NCI-H345 treated with DMSO at 0.1 percent for 48 hours (cell line): ENCODE results near the gene NRG3.

Experiments
- DNase-seq: peaks from one replicate; lab custom pipeline; 2025; ENCODE audit not compliant: unreplicated experiment; lab: John Stamatoyannopoulos, UW

The NRG3 gene

GRCh38 chr10:82757901-82758300 is 882.9 kb downstream of the NRG3 start:
- DNase-seq, result no peak

DNA sequence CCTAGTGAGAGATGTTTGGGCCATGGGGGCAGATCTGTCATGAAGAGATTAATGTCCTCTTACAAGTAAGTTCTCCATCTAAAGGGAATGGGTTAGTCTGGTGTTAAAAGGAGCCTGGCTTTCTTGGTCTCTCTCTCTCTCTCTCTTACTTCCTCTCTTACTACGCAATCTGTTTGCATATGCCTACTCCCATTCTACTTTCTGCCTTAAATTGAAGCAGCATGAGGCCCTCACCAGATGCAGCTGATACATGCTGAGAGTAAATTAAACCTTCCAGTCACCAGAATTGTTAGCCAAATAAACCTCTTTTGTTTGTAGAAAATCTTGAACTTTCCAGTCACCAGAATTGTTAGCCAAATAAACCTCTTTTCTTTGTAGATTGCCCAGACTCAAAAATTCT is 884.1 kb downstream of the NRG3 start:
- DNase-seq, result no peak

GRCh38 chr10:82762641-82763040 is 887.6 kb downstream of the NRG3 start:
- DNase-seq, result no peak

- DNase-seq, result no peak
Measured at GRCh38 chr10:82768040-82768439, 893.0 kb downstream of the NRG3 start.

DNA sequence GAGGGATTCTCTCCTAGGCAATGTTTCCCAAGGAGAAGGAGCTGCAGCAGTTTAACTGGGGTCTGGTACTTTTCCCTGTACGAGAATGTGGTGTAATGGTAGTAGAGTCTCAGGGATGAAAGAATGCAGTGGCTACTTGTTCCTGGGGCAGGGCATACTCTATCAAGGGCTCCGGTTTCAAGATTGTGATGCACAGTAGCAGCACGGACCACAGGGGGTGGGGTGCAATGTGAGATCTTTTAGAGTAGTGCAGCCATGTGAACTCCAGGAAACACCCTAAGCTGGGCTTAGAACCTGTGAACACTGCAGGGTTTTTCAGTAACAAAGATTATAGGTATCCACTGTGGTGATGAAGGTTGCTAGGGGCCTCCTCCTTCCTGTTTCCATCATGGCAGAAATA is 903.9 kb downstream of the NRG3 start:
- DNase-seq, result no peak

DNA sequence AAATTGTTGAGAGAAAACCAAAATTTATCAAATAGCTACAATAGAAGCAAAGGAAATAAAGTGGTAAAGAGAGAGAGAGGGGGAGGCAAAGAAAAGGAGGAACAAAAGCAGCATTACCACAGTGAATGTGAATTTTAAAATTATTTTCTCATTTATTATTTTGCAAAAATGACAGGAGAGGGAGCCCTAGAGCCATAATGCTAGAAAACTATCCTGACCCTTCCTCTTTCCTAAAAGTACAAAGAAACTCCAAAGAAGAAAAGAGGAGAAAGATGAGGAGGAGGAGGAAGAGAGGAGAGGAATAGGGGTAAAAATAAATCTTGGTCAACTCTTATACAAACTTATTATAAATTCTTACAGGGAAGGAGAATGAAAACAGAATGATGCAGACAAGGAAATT is 921.5 kb downstream of the NRG3 start:
- DNase-seq, result peak; percentile 2

DNA sequence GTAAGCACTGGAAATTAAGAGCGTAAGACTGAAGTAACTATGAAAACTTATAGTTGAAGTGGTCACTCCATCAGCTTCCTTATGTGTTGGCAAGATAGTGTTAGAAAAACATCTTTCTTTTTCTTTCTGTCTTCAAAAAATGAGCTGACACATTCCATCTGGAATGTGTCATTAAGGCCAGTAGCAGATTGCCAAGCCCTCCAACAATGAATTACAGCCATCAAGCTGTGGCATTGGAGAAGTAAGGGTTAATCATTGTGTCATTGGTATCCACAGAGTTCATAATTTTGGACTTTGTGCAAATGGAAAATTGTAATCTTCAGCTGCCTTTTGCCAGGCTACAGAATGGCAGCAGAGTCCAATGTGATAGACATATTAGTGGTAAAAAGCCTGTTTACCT is 926.3 kb downstream of the NRG3 start:
- DNase-seq, result no peak

DNA sequence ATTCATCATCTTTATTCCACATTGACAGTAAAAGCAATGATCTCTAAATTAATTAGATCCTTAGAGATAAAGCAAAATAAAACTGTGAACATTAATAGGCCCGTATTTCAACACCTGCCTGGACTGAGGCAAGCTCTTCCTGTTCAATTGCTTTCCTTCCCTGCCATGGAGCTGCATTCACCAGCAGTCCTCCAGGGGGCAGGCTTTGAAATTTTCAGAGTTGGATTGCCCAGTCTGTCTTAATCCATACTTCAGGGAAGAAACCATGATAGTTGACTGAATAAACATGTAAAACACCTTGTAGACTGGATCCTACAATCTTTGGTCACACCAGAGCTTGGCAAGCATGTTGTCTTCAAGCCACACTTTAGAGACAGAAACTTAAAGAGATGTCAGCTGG is 936.6 kb downstream of the NRG3 start:
- DNase-seq, result no peak

DNA sequence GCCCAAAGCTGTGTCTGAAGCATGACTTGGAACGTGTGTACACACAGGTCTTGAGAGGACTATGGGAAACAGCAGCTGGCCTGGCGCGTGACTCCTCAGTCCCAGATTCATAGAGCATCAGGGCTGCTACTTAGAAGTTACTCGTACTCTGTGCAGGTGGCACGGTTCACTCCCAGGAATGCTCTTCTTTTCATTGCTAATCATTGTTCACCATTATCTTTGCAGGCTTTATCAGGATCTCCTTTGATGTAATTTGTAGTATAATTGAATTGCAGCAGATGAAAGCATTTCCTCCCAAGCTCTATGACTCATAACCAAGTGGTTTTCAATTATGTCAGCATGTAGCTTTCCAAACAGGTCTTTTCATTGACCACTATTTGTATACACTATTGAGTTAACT is 938.9 kb downstream of the NRG3 start:
- DNase-seq, result peak; percentile 8

DNA sequence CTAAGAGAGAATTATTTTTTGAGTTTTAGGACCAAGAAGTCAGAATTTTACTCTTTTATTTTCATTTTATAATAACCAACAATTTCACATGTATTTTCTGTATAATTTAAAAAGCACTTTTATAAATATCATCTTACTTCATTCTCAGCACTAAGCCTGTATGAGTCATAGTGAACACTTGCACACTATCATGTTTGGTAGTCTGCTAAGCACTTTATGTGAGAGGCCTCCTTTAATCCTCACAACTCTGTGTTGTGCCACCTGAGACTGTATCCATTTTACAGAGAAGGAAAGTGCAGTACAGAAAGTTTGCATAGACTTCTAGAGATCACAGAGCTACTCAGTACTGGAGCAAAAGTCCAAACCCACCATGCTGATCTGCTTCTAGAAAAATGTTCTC is 939.6 kb downstream of the NRG3 start:
- no peak for DNase-seq

GRCh38 chr10:82815680-82816079 is 940.7 kb downstream of the NRG3 start:
- DNase-seq, result no peak

DNA sequence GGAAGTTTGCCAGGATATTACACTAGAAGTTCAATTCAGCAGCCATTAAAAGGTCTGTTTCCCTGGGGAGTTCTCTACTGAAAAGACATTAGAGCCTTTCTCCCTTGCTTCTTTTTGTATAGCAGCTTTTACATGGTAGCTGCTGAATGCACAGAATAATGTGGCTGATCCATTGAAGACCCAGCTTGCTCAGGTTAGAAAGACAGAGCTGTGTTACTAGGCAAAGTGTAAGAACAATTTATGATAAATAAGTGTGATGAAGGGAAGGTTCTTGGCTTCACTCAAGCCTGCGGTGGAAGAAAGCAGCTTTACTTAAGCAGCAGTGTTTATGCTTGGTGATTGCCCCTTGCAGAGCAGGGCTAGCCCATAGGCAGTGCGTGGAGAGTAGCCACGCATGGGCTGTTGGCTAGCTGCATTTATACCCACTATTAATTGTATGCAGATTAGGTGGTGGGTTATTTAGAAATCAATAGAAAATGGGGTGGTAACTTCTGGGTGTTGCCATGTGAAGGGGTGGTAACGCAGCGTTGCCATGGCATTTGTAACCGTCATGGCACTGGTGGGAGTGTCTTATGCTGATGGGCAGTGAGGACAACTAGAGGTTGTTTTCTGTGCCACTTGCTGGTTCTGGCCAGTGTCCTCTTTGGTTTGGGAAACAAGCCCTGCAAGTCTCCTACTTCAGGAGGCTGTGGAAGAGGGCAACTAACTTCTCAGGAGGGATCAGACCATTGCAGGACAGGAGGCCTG is 942.9 kb downstream of the NRG3 start:
- DNase-seq, result no peak

GRCh38 chr10:82821043-82821442 is 946.0 kb downstream of the NRG3 start:
- no peak for DNase-seq

GRCh38 chr10:82826132-82826531 is 951.1 kb downstream of the NRG3 start:
- no peak for DNase-seq

DNA sequence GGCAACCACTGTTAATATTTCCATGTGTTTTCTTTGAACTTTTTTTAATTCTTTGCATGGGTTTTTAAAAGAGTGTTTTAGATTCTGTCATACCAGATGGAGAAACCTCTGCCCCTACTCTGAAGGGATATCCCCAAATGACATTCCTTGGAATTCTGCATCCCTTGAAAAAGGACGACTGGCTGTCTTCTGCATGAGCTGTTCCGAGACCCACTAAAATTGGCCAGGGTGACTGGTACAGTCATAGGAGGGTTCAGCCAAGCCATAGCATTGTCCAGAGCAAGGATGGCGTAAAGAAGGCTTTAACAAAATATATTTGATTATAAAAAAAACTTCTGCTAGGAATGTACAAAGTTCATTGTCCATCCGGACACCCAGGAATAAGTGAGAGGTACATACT is 952.9 kb downstream of the NRG3 start:
- no peak for DNase-seq

DNA sequence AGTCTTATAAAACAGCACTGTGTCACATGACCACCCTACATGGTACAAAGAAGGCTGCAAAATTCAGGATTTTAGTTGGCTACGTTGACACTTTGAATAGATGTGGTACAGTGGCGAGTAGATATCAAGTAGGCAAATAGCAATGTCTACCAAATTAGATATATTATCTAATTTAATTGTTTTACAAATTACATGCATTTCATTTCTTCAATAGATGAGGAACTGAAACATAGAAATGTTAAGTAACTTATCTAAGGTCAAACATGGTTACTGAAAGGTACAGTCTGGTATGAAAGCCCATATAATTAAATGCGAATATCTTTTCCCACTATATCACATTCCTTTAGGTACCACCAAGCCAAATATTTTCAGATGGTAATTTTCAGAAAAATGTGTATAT is 972.2 kb downstream of the NRG3 start:
- no peak for DNase-seq

GRCh38 chr10:82850191-82850590 is 975.2 kb downstream of the NRG3 start:
- no peak for DNase-seq

GRCh38 chr10:82856957-82857613 is 982.1 kb downstream of the NRG3 start:
- DNase-seq, result no peak

GRCh38 chr10:82861889-82862288 is 986.9 kb downstream of the NRG3 start:
- no peak for DNase-seq

DNA sequence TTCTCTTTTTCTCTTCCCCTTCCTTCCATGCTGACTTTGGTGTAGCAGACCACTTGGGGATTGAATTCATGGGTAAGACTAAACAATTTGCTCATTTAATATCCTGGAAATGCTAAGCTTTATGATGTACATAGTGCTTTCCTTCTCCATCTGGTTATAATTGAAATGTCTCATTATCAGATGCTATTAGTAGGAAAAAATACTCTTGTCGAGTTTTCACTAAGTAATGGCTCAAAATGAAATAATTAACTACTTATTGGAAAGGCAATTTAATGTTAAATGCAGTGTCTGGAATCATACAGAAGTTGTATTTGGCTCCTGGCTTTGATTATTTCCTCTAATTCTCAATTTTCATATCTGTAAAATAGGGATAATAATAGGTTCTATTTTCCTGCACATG is 990.4 kb downstream of the NRG3 start:
- DNase-seq, result no peak

DNA sequence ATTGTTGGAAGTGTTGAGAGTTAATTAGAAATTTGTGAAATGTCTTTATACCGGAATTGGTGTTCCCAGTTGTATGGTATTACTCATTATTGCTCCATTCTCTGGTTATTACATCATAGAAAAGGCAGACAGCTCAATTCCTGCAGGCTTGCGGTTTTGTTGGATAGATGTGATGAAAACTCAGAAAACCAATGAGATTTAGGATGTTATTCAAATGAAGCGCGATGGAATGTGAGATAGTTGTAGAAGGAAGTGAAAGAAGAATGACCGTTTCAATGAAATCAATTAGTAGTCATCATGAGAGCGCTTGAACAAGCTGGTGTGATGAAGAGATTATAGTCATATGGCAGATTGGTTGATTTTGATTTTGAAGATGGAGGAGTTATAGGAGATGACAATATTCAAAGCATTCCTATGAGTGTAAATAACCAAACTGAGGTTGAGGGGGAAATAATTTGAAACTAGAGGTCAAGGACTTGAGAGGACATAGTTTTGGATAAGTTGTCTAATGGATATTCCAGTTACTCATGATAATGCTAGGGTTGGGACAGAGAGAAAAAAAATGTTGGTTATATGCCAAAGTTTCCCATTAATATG is 991.5 kb downstream of the NRG3 start:
- no peak for DNase-seq

- DNase-seq, result no peak
Measured at GRCh38 chr10:82867056-82867455, 992.1 kb downstream of the NRG3 start.
